ENCODE measurements around the gene SNED1.

GRCh38 chr2:240961910-240962299 is 36.5 kb upstream of the SNED1 start:
- no peak for TF ChIP-seq CTCF (IDR thresholded peaks at IDR 0.05; ENCODE audit: low read depth, low read length, poor library complexity, severe bottlenecking)
- TF ChIP-seq EZH2phosphoT487 (IDR thresholded peaks at IDR 0.05; ENCODE audit: borderline replicate concordance, low read length): no peak

Data from DOHH2 (cell line).